ENCODE results near the gene NRM.

- no peak for TF ChIP-seq SALL2 (tag by site-specific recombination; IDR thresholded peaks at IDR 0.05; ENCODE audit: borderline replicate concordance)
- TF ChIP-seq, protein P1, sequence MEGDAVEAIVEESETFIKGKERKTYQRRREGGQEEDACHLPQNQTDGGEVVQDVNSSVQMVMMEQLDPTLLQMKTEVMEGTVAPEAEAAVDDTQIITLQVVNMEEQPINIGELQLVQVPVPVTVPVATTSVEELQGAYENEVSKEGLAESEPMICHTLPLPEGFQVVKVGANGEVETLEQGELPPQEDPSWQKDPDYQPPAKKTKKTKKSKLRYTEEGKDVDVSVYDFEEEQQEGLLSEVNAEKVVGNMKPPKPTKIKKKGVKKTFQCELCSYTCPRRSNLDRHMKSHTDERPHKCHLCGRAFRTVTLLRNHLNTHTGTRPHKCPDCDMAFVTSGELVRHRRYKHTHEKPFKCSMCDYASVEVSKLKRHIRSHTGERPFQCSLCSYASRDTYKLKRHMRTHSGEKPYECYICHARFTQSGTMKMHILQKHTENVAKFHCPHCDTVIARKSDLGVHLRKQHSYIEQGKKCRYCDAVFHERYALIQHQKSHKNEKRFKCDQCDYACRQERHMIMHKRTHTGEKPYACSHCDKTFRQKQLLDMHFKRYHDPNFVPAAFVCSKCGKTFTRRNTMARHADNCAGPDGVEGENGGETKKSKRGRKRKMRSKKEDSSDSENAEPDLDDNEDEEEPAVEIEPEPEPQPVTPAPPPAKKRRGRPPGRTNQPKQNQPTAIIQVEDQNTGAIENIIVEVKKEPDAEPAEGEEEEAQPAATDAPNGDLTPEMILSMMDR (tag by site-specific recombination; IDR thresholded peaks at IDR 0.05) = no peak
- TF ChIP-seq, protein P2, sequence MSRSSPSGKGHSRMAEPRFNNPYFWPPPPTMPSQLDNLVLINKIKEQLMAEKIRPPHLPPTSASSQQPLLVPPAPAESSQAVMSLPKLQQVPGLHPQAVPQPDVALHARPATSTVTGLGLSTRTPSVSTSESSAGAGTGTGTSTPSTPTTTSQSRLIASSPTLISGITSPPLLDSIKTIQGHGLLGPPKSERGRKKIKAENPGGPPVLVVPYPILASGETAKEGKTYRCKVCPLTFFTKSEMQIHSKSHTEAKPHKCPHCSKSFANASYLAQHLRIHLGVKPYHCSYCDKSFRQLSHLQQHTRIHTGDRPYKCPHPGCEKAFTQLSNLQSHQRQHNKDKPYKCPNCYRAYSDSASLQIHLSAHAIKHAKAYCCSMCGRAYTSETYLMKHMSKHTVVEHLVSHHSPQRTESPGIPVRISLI (tag by site-specific recombination; IDR thresholded peaks at IDR 0.05) = no peak
Measured at GRCh38 chr6:30689022-30689865, 1.5 kb downstream of the NRM start.
